Lung (tissue), 12 donors: ENCODE measurements around the gene RPTN. TPM values are rescaled to one million over a fixed set of nuclear protein-coding genes. Genes with fewer than 3 reads are reported as not detected.

ENCODE experiments used
- ATAC-seq: fragments of 200-7000 bp; cut with Tn5 transposase; one replicate; pipeline ENCODE4 v1.9.1; 2020; ENCODE audit warnings: moderate number of reproducible peaks; ENCODE audit not compliant: insufficient read depth, low FRiP score
- DNase-seq, 3 donors: peaks; one replicate each; pipeline ENCODE4 v3.0.0-alpha.2; 2013 to 2017
- H3K27ac ChIP-seq, 2 donors: one replicate each; pipeline ENCODE4 v1.5.1; 2013; ENCODE audit warnings: mild to moderate bottlenecking in 2 of 2, moderate library complexity in 2 of 2, control low read depth in 1 of 2, inconsistent platforms in 1 of 2, low read depth in 1 of 2, low read length in 1 of 2
- H3K27me3 ChIP-seq, 3 donors: one replicate each; pipeline ENCODE4 v1.5.1; 2013; ENCODE audit warnings: low read length in 2 of 3; ENCODE audit not compliant: control insufficient read depth in 3 of 3, insufficient read depth in 3 of 3
- H3K36me3 ChIP-seq, 4 donors: one replicate each; pipeline ENCODE4 v1.5.1; 2013; ENCODE audit warnings: low read length in 4 of 4, mild to moderate bottlenecking in 1 of 4, moderate library complexity in 1 of 4; ENCODE audit not compliant: control insufficient read depth in 4 of 4, insufficient read depth in 4 of 4
- H3K4me1 ChIP-seq, 5 donors: one replicate each; pipeline ENCODE4 v1.5.1; 2013; ENCODE audit warnings: low read length in 5 of 5, mild to moderate bottlenecking in 2 of 5, moderate library complexity in 1 of 5; ENCODE audit not compliant: control insufficient read depth in 5 of 5, insufficient read depth in 5 of 5
- H3K4me3 ChIP-seq: one replicate; pipeline ENCODE4 v1.5.1; 2013; ENCODE audit warnings: mild to moderate bottlenecking, control low read depth, moderate library complexity
- H3K9ac ChIP-seq, 2 donors: one replicate each; pipeline ENCODE4 v1.5.1; 2013; ENCODE audit warnings: low read length in 2 of 2, control low read depth in 1 of 2; ENCODE audit not compliant: insufficient read depth in 1 of 2
- H3K9me3 ChIP-seq, 4 donors: one replicate each; pipeline ENCODE4 v1.5.1; 2013; ENCODE audit warnings: low read length in 3 of 4, mild to moderate bottlenecking in 1 of 4, moderate library complexity in 1 of 4; ENCODE audit not compliant: control insufficient read depth in 4 of 4, insufficient read depth in 3 of 4
- WGBS, 2 donors: extraction: QIAGEN DNeasy Blood & Tissue Kit; methylation state at CpG; one replicate each; pipeline ENCODE4 v1.1.7; 2013; 5-methylcytosine and 5-hydroxymethylcytosine counted together
- polyA plus RNA-seq, 2 donors: library from polyadenylated mRNA; stranded (reverse); fragments of 200-250 nt; gene quantifications; one replicate each; pipeline ENCODE4 v1.2.1, GENCODE V29; 2013
- total RNA-seq, 2 donors: library from RNA; depleted of rRNA in 1 of 2; stranded (reverse); fragments of >200 nt in 1 of 2; gene quantifications; one replicate each; pipeline ENCODE4 v1.2.1, GENCODE V29; 2014 to 2021
- TF ChIP-seq, protein P1 (sequence below): IDR thresholded peaks from 2 replicates; pipeline ENCODE4 v1.5.1; 2012; ENCODE audit warnings: mild to moderate bottlenecking; ENCODE audit errors: control extremely low read depth, extremely low read depth
- donor health status: control.
- donor health status: control.
- donor health status: Bipolar disorder and iron deficiency.
- donor health status: healthy.
- donor health status: DM: yes; HTN: yes; CAD: no.

Gene RPTN
- total and polyA plus RNA-seq, 4 donors: not detected

DNA sequence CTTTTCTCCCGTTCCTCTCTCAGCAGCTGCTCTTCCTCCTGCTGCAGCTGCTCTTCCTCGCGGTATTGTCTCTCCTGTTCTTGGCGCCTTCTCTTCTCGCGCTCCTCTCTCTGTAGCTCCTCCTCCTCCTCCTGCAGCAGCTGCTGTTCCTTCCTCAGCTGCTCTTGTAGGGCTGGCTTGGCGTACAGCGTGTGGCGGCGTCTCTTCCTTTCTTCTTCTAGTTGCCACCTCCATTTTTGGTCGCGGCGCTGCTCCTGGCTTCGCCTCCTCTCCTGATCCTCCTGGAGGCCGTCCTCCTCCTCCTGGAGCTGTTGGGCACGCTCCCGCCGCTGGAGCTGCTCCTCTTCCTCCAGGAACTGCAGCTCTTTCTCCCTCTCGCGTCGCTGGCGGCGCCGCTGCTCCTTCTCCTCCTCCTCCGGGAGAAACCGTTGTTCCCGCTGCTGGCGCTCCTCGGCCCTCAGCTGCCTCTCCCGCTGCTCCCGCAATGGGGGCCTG lies 48.6 kb downstream of the RPTN start:
- 1 to 2% methylated on average over 31 of the region's 31 CpGs for WGBS, 2 donors
- ATAC-seq (no peak), DNase-seq (peak; percentile 27 to 39 (median 34))
- Histone ChIP-seq H3K36me3 (no peaks in the 10 kb centered on the region), H3K9ac (no peak overlapping the region), H3K27ac (no peak overlapping the region), H3K27me3 (peaks cover 4 to 92% (median 85%) of the 10 kb centered on the region in 3 donors), H3K9me3 (peaks cover 0 to 36% (median 3%) of the 10 kb centered on the region in 4 donors), H3K4me1 (peaks cover 0 to 43% (median 7%) of the 10 kb centered on the region in 5 donors), H3K4me3 (peak overlapping the region; percentile 28)
- TF ChIP-seq, protein P1, sequence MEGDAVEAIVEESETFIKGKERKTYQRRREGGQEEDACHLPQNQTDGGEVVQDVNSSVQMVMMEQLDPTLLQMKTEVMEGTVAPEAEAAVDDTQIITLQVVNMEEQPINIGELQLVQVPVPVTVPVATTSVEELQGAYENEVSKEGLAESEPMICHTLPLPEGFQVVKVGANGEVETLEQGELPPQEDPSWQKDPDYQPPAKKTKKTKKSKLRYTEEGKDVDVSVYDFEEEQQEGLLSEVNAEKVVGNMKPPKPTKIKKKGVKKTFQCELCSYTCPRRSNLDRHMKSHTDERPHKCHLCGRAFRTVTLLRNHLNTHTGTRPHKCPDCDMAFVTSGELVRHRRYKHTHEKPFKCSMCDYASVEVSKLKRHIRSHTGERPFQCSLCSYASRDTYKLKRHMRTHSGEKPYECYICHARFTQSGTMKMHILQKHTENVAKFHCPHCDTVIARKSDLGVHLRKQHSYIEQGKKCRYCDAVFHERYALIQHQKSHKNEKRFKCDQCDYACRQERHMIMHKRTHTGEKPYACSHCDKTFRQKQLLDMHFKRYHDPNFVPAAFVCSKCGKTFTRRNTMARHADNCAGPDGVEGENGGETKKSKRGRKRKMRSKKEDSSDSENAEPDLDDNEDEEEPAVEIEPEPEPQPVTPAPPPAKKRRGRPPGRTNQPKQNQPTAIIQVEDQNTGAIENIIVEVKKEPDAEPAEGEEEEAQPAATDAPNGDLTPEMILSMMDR: no peak

DNA sequence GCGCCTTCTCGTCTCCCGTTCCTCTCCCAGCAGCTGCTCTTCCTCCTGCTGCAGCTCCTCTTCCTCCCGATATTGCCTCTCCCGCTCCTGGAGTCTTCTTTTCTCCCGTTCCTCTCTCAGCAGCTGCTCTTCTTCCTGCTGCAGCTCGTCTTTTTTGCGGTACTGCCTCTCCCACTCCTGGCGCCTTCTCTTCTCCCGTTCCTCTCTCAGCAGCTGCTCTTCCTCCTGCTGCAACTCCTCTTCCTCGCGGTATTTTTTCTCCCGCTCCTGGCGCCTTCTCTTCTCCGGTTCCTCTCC lies 49.1 kb downstream of the RPTN start:
- WGBS, 2 donors: 6 to 7% methylated on average over 15 of the region's 15 CpGs
- H3K4me1 ChIP-seq: peaks cover 0 to 43% (median 7%) of the 10 kb centered on the region in 5 donors
- no peak for ATAC-seq
- peaks cover 0 to 36% (median 3%) of the 10 kb centered on the region in 4 donors for H3K9me3 ChIP-seq
- TF ChIP-seq, protein P1: no peak
- no peak overlapping the region for H3K9ac ChIP-seq
- peak; percentile 2 to 16 (median 12) for DNase-seq
- peaks cover 6 to 92% (median 84%) of the 10 kb centered on the region in 3 donors for H3K27me3 ChIP-seq
- H3K4me3 ChIP-seq: no peak overlapping the region
- H3K36me3 ChIP-seq: no peaks in the 10 kb centered on the region
- H3K27ac ChIP-seq: no peak overlapping the region

DNA sequence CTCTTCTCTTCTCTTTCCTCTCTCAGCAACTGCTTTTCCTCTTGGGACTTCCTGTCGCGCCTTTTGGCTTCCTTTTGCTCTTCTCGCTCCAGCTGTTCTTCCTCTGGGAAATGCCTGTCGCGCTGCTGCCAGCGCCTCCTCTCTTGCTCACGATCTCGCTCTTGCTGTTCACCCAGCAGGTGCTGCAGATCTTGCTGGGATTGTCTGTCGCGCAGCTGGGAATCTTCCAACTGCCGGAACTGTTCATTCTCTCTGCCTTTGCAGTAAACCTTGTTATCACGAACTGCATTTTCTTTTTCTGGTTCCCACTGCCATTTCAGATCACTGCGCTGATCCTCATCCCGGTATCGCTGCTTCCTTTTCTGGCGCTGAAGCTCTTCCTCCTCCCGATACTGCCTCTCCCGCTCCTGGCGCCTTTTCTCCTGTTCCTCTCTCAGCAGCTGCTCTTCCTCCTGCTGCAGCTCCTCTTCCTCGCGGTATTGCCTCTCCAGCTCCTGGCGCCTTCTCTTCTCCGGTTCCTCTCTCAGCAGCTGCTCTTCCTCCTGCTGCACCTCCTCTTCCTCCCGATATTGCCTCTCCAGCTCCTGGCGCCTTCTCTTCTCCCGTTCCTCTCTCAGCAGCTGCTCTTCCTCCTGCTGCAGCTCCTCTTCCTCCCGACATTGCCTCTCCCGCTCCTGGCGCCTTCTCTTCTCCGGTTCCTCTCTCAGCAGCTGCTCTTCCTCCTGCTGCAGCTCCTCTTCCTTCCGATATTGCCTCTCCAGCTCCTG lies 49.6 kb downstream of the RPTN start:
- Histone ChIP-seq H3K9ac (no peak overlapping the region), H3K27ac (no peak overlapping the region), H3K36me3 (no peaks in the 10 kb centered on the region), H3K4me1 (peaks cover 0 to 43% (median 7%) of the 10 kb centered on the region in 5 donors), H3K4me3 (no peak overlapping the region), H3K27me3 (peaks cover 11 to 92% (median 84%) of the 10 kb centered on the region in 3 donors), H3K9me3 (peaks cover 0 to 36% (median 3%) of the 10 kb centered on the region in 4 donors)
- TF ChIP-seq, protein P1: no peak
- 7 to 12% methylated on average over 31 of the region's 31 CpGs for WGBS, 2 donors
- no peak for ATAC-seq
- DNase-seq: peak in 2 of 3 donors; percentile 6 to 12
